Osteoblast (primary cell): ENCODE data around the gene HSPA1L. TPM values are rescaled to one million over a fixed set of nuclear protein-coding genes. Genes with fewer than 3 reads are reported as not detected.

Experiments
- DNase-seq: peaks from one replicate; pipeline ENCODE4 v3.0.0; 2011; ENCODE audit warnings: low spot score, mixed read lengths; ENCODE audit not compliant: insufficient read length; ENCODE audit errors: missing footprints
- H2AFZ ChIP-seq: 2 replicates; pipeline ENCODE4 v1.6.0; 2011; ENCODE audit warnings: mild to moderate bottlenecking, low read length
- H3K27ac ChIP-seq: 2 replicates; pipeline ENCODE4 v1.5.1; 2011; ENCODE audit warnings: mild to moderate bottlenecking, low read depth, low read length, moderate library complexity
- H3K27me3 ChIP-seq: 2 replicates; pipeline ENCODE4 v1.6.0; 2012; ENCODE audit warnings: mild to moderate bottlenecking, control low read depth, inconsistent platforms, low read length, moderate library complexity; ENCODE audit not compliant: insufficient read depth
- H3K36me3 ChIP-seq: 2 replicates; pipeline ENCODE4 v1.5.1; 2011; ENCODE audit warnings: mild to moderate bottlenecking, low read length, control low read depth, moderate library complexity; ENCODE audit not compliant: insufficient read depth
- H3K4me1 ChIP-seq: 2 replicates; pipeline ENCODE4 v1.5.1; 2011; ENCODE audit warnings: mild to moderate bottlenecking, low read length, control low read depth, moderate library complexity; ENCODE audit not compliant: insufficient read depth
- H3K4me2 ChIP-seq: 2 replicates; pipeline ENCODE4 v1.6.0; 2011; ENCODE audit warnings: mild to moderate bottlenecking, low read length; ENCODE audit not compliant: insufficient read depth
- H3K4me3 ChIP-seq: fragments of 200-600 bp; sonication (generic); 3 replicates; pipeline ENCODE4 v1.5.1; 2012; ENCODE audit warnings: mild to moderate bottlenecking, low read length, inconsistent platforms; ENCODE audit not compliant: insufficient read depth
- H3K79me2 ChIP-seq: 2 replicates; pipeline ENCODE4 v1.6.0; 2012; ENCODE audit warnings: mild to moderate bottlenecking, low read length, control low read depth, inconsistent platforms; ENCODE audit not compliant: insufficient read depth
- H3K9me3 ChIP-seq: 2 replicates; pipeline ENCODE4 v1.5.1; 2011; ENCODE audit warnings: low read depth, low read length, control low read depth
- H4K20me1 ChIP-seq: 2 replicates; pipeline ENCODE4 v1.6.0; 2012; ENCODE audit warnings: mild to moderate bottlenecking, low read length, control low read depth; ENCODE audit not compliant: insufficient read depth
- total RNA-seq: library from RNA; depleted of rRNA; stranded (reverse); fragments of >200 nt; gene quantifications from 2 replicates; pipeline ENCODE4 v1.2.3, GENCODE V29; 2012
- TF ChIP-seq, protein P1 (sequence below): IDR thresholded peaks from 2 replicates; pipeline ENCODE4 v1.5.1; 2011; ENCODE audit warnings: mild to moderate bottlenecking, low read depth, low read length, moderate library complexity; ENCODE audit errors: extremely low read depth

Gene HSPA1L
- total RNA-seq, 1 donor: 0.72 TPM

DNA sequence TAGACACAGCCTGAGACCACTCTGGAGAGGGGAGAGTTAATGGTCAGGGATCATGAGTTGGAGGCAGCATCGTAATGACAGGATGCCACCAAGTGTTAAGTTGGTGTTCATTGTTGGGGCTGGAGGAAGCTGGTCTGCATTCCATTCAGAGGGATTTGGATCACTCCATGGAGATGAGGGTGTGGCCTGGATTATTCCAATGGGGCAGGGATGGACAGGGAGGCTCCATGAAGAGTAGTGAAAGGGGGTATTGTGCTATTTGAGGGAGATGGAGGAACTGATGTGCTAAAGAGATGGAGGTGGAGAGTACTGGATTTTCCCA lies 51.5 kb downstream of the HSPA1L start:
- Histone ChIP-seq H3K79me2 (no peaks in the 10 kb centered on the region), H3K27ac (no peak overlapping the region), H3K27me3 (no peaks in the 10 kb centered on the region), H3K4me2 (no peak overlapping the region), H3K9me3 (no peaks in the 10 kb centered on the region), H3K4me3 (no peak overlapping the region), H2AFZ (peak overlapping the region; percentile 1), H3K4me1 (peaks cover 4% of the 10 kb centered on the region), H3K36me3 (peaks cover 25% of the 10 kb centered on the region), H4K20me1 (no peaks in the 10 kb centered on the region)
- DNase-seq: peak; percentile 87
- TF ChIP-seq, protein P1, sequence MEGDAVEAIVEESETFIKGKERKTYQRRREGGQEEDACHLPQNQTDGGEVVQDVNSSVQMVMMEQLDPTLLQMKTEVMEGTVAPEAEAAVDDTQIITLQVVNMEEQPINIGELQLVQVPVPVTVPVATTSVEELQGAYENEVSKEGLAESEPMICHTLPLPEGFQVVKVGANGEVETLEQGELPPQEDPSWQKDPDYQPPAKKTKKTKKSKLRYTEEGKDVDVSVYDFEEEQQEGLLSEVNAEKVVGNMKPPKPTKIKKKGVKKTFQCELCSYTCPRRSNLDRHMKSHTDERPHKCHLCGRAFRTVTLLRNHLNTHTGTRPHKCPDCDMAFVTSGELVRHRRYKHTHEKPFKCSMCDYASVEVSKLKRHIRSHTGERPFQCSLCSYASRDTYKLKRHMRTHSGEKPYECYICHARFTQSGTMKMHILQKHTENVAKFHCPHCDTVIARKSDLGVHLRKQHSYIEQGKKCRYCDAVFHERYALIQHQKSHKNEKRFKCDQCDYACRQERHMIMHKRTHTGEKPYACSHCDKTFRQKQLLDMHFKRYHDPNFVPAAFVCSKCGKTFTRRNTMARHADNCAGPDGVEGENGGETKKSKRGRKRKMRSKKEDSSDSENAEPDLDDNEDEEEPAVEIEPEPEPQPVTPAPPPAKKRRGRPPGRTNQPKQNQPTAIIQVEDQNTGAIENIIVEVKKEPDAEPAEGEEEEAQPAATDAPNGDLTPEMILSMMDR: no peak

DNA sequence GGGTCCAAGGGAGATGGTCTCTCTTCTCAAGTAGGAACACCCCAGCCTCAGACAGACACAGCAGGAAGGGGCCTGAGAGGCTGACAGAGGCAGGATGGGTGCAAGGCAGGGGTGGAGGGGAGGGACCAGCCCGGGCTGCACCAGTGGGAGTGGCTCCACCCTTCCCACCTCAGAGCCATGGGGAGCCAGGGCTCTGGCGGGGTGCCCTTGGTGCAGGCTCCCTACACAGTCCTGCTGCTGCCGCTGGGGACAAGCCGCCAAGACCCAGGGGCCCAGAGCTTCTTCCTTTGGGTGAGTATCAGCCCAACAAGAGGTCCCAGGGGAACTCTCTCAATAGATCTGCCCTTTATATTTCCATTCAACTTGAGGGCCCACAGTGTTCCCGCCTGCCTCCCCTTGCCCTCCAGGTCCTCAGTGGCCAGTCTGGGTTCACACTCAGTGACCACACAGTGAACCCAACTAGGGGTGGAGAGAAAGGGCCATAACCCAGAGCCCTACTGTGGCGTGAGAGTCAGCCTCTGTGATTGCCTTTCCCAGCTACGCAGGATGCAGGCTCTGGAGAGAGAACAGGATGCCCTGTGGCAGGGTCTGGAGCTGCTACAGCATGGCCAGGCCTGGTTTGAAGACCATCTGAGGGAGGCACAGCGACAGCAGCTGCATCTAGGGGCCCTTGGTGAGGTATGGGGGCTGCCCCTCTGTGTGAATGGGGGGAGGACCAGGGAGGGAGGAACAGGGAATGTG lies 52.0 kb downstream of the HSPA1L start:
- no peaks in the 10 kb centered on the region for H3K27me3 ChIP-seq
- H3K36me3 ChIP-seq: peaks cover 25% of the 10 kb centered on the region
- H3K4me3 ChIP-seq: no peak overlapping the region
- H3K4me1 ChIP-seq: peaks cover 4% of the 10 kb centered on the region
- H3K27ac ChIP-seq: no peak overlapping the region
- TF ChIP-seq, protein P1: no peak
- no peaks in the 10 kb centered on the region for H4K20me1 ChIP-seq
- no peaks in the 10 kb centered on the region for H3K9me3 ChIP-seq
- peak; percentile 76 for DNase-seq
- no peaks in the 10 kb centered on the region for H3K79me2 ChIP-seq
- H3K4me2 ChIP-seq: no peak overlapping the region
- H2AFZ ChIP-seq: peak overlapping the region; percentile 1

DNA sequence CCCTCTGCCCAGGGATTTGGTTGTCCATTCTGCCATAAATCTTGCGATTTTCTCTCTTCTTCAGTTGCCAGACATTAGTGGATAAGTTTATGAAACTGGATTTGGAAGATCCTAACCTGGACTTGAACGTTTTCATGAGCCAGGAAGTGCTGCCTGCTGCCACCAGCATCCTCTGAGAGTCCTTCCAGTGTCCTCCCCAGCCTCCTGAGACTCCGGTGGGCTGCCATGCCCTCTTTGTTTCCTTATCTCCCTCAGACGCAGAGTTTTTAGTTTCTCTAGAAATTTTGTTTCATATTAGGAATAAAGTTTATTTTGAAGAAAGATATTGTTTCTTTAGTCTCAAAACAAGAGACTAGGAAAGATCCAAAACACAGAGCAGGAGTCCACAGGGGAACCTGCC lies 52.7 kb downstream of the HSPA1L start, which contains the start of gene SAPCD1:
Gene SAPCD1, plus strand, starts transcription at position 301 of the 400 bp plus-strand sequence. CDS start 399 bp downstream, outside the sequence.
- H3K9me3 ChIP-seq: no peaks in the 10 kb centered on the region
- H3K27ac ChIP-seq: no peak within 1 kb of the TSS
- TF ChIP-seq, protein P1: no peak

DNA sequence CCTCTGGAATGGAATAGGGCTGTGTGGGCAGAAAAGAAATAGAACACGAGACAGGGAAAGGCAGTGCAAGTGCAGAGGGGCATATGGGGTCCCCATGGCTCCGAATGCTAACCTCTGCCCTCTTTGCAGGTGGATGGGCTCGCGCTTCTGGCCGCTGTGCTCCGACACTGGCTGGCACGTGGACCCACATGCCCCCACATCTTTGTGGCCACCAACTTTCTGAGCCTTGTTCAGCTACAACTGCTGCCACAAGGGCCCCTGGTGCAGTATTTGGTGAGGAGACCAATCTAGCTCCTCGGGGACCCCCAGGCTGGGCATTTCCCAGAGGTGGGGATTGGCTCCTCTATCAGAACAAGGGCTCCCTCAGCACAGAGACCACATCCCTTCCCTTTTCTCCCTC lies 53.7 kb downstream of the HSPA1L start:
- Histone ChIP-seq H3K79me2 (no peaks in the 10 kb centered on the region), H3K9me3 (no peaks in the 10 kb centered on the region), H2AFZ (no peak overlapping the region), H3K27me3 (no peaks in the 10 kb centered on the region), H3K4me2 (no peak overlapping the region), H4K20me1 (no peaks in the 10 kb centered on the region), H3K27ac (no peak overlapping the region), H3K36me3 (peaks cover 25% of the 10 kb centered on the region), H3K4me3 (no peak overlapping the region), H3K4me1 (peaks cover 1% of the 10 kb centered on the region)
- TF ChIP-seq, protein P1: no peak
- peak; percentile 46 for DNase-seq

More for the DNA sequence above, 52.7 kb downstream of the HSPA1L start, which contains the start of gene SAPCD1:
- Histone ChIP-seq H3K4me2 (no peak within 1 kb of the TSS), H4K20me1 (no peaks in the 10 kb centered on the region), H3K36me3 (peaks cover 25% of the 10 kb centered on the region), H3K27me3 (no peaks in the 10 kb centered on the region), H3K4me3 (no peak within 1 kb of the TSS), H3K4me1 (peaks cover 4% of the 10 kb centered on the region), H2AFZ (peak within 1 kb of the TSS; percentile 1), H3K79me2 (no peaks in the 10 kb centered on the region)
- peak; percentile 1 for DNase-seq
